ENCODE measurements around the gene MCC.

The MCC gene

DNA sequence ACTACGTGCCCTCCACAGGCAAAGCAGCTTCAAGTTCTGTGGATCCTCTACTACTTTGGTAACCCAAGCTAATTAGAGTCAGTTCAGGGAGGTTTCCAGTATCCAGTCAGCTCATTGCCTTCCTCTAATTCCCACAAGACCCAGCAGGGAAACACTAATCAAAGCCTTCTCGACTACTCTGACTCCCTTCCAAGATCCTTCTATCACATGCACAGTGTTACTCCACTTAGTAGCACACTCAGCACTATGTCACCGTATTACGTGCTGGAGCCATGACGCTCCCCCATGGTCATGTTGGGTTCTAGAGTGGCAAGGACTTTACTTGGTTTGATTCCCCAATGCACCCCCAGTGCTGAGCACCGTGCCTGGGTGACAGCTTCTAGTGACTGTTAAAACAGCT is 458.6 kb downstream of the MCC start:
- TF ChIP-seq, protein P1, sequence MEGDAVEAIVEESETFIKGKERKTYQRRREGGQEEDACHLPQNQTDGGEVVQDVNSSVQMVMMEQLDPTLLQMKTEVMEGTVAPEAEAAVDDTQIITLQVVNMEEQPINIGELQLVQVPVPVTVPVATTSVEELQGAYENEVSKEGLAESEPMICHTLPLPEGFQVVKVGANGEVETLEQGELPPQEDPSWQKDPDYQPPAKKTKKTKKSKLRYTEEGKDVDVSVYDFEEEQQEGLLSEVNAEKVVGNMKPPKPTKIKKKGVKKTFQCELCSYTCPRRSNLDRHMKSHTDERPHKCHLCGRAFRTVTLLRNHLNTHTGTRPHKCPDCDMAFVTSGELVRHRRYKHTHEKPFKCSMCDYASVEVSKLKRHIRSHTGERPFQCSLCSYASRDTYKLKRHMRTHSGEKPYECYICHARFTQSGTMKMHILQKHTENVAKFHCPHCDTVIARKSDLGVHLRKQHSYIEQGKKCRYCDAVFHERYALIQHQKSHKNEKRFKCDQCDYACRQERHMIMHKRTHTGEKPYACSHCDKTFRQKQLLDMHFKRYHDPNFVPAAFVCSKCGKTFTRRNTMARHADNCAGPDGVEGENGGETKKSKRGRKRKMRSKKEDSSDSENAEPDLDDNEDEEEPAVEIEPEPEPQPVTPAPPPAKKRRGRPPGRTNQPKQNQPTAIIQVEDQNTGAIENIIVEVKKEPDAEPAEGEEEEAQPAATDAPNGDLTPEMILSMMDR (IDR thresholded peaks at IDR 0.05; ENCODE audit: borderline replicate concordance, control extremely low read depth, extremely low read depth, insufficient read depth, missing control alignments) = no peak
- in situ Hi-C loops (cut with MboI; ENCODE audit: low sequenced_read_pairs, unreplicated experiment) = no loop called here
- DNase-seq (ENCODE audit: low spot score) = no peak

- TF ChIP-seq, protein P1 (IDR thresholded peaks at IDR 0.05; ENCODE audit: borderline replicate concordance, control extremely low read depth, extremely low read depth, insufficient read depth, missing control alignments) = no peak
- in situ Hi-C loops (cut with MboI; ENCODE audit: low sequenced_read_pairs, unreplicated experiment) = no loop called here
Observed at GRCh38 chr5:113027431-113027830, 460.8 kb downstream of the MCC start.

DNA sequence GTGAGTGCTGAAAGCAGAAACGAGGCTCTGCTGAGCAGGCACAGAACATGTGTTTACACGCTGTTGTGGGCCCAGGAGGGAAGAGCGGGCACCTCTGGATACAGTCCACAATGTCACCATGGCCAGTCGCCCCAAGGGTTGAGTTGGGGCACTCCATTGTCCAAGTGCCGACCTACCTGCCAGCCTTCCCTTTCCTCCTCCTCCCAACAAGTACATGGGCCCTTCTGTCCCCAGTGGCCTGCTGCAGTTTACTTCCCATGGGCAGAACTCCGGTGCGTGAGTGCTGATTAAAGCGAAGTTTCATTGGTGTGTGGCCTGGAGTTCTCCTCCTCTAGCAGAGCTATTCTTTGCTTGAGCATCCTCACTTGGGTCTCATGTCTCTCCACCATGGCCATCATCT is 461.2 kb downstream of the MCC start:
- in situ Hi-C loops (cut with MboI; ENCODE audit: low sequenced_read_pairs, unreplicated experiment) = no loop called here
- TF ChIP-seq, protein P1 (IDR thresholded peaks at IDR 0.05; ENCODE audit: borderline replicate concordance, control extremely low read depth, extremely low read depth, insufficient read depth, missing control alignments) = no peak
- no peak for DNase-seq (ENCODE audit: low spot score)

More at GRCh38 chr5:113027431-113027830, 460.8 kb downstream of the MCC start:
- DNase-seq (ENCODE audit: low spot score) = no peak

DNA sequence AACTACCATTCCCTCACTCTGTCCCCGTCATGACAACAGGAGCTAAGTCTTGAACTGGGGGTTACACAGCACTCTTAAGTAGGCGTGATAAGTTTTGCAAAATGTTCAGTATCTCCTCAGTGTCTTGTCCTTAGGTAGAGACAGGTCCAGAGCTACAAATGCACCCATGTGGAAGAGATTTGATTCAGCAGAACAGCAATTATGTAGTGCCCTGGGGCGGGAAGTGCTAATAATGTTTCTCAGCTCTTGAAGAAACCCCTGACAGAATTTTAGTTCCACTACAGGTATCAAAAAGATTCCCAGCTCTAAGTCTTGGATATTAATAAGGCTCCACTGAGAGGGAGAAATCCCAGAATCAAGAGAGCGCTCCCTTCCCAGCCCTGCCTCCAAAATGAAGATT is 462.0 kb downstream of the MCC start:
- no peak for DNase-seq (ENCODE audit: low spot score)
- TF ChIP-seq, protein P1 (IDR thresholded peaks at IDR 0.05; ENCODE audit: borderline replicate concordance, control extremely low read depth, extremely low read depth, insufficient read depth, missing control alignments) = no peak
- in situ Hi-C loops (cut with MboI; ENCODE audit: low sequenced_read_pairs, unreplicated experiment) = no loop called here

GRCh38 chr5:113025596-113025995 is 462.7 kb downstream of the MCC start:
- in situ Hi-C loops (cut with MboI; ENCODE audit: low sequenced_read_pairs, unreplicated experiment) = no loop called here
- DNase-seq (ENCODE audit: low spot score) = no peak
- TF ChIP-seq, protein P1 (IDR thresholded peaks at IDR 0.05; ENCODE audit: borderline replicate concordance, control extremely low read depth, extremely low read depth, insufficient read depth, missing control alignments) = no peak

GRCh38 chr5:113024076-113024697 is 464.1 kb downstream of the MCC start:
- TF ChIP-seq, protein P1 (IDR thresholded peaks at IDR 0.05; ENCODE audit: borderline replicate concordance, control extremely low read depth, extremely low read depth, insufficient read depth, missing control alignments) = no peak
- in situ Hi-C loops (cut with MboI; ENCODE audit: low sequenced_read_pairs, unreplicated experiment) = no loop called here
- DNase-seq (ENCODE audit: low spot score) = no peak

All from GM13976 (cell line).